HepG2 (cell line): Measurements from ENCODE around the gene JMY. TPM values are rescaled to one million over a fixed set of nuclear protein-coding genes. Genes with fewer than 3 reads are reported as not detected.

Experiments
- ATAC-seq: fragments of 200-7000 bp; cut with Tn5 transposase; 3 replicates; pipeline ENCODE4 v1.9.1; 2020; ENCODE audit warnings: mild to moderate bottlenecking, moderate library complexity
- BruUV-seq: library from RNA; stranded (reverse); fragments of 400-500 nt; replicated peaks from 2 replicates; lab custom pipeline; 2021; lab: Mats Ljungman, UMichigan
- CTCF ChIA-PET: fragments of 300-600 bp; formaldehyde crosslinking; extraction: SDS; loops from one replicate; lab custom pipeline; 2021; ENCODE audit warnings: low total read pairs, inconsistent platforms, low intra/inter-chr PET ratio; lab: Yijun Ruan, JAX
- POLR2A ChIA-PET: fragments of 350-600 bp; sonication (Branson Sonifier 250); formaldehyde crosslinking; loops from one replicate; lab custom pipeline; 2020; ENCODE audit warnings: antibody characterized with exemption, inconsistent platforms; lab: Yijun Ruan, JAX
- DNase-seq: peaks from one replicate; pipeline ENCODE4 v3.0.0-alpha.2; 2015; ENCODE audit warnings: low spot score
- FAIRE-seq: peaks from 3 replicates; lab custom pipeline; 2011; peaks lifted over from hg19 to GRCh38; lab: Jason Lieb, UNC
- H2AFZ ChIP-seq: one replicate; pipeline ENCODE4 v1.6.1; 2011; ENCODE audit warnings: low read length, inconsistent platforms
- H3K27ac ChIP-seq: fragments of 300-600 bp; 3 replicates; pipeline ENCODE4 v1.8.0; 2011; ENCODE audit warnings: mixed run types, mild to moderate bottlenecking, mixed read lengths, low read length, inconsistent platforms; ENCODE audit not compliant: insufficient read depth; ENCODE audit errors: extremely low read length
- H3K27me3 ChIP-seq, 2 experiments: fragments of 200-600 bp in 1 of 2; 2 replicates in 1 of 2; 3 replicates in 1 of 2; pipeline versions ENCODE4 v1.6.0 to v1.8.0; 2011; ENCODE audit warnings: low read length in 2 of 2, mild to moderate bottlenecking in 2 of 2, moderate library complexity in 2 of 2, inconsistent platforms in 1 of 2; ENCODE audit not compliant: insufficient read depth in 2 of 2, control insufficient read depth in 1 of 2
- H3K36me3 ChIP-seq, 2 experiments: fragments of 200-600 bp in 1 of 2; replicated peaks in 1 of 2; 2 replicates in 1 of 2; 3 replicates in 1 of 2; pipeline versions ENCODE4 v1.5.1 to v1.8.0; 2011; ENCODE audit warnings: low read length in 2 of 2, inconsistent platforms in 1 of 2; ENCODE audit not compliant: insufficient read depth in 2 of 2, control insufficient read depth in 1 of 2
- H3K4me1 ChIP-seq: 2 replicates; pipeline ENCODE4 v1.5.1; 2012; ENCODE audit warnings: low read length, inconsistent platforms; ENCODE audit not compliant: insufficient read depth
- H3K4me2 ChIP-seq: 2 replicates; pipeline ENCODE4 v1.6.0; 2011; ENCODE audit warnings: low read depth, low read length, inconsistent platforms
- H3K4me3 ChIP-seq, 3 experiments: fragments of 200-600 bp in 1 of 3; sonication (generic), shearing (Covaris generic) in 1 of 3; replicated peaks in 1 of 3; 2 replicates each; pipeline ENCODE4 v1.5.1; 2011 to 2016; ENCODE audit warnings: low read length in 3 of 3, inconsistent platforms in 2 of 3, low read depth in 2 of 3, mild to moderate bottlenecking in 2 of 3, control low read depth in 1 of 3, mixed read lengths in 1 of 3; ENCODE audit not compliant: insufficient read depth in 1 of 3
- H3K79me2 ChIP-seq: one replicate; pipeline ENCODE4 v1.6.1; 2011; ENCODE audit warnings: low read length, inconsistent platforms; ENCODE audit not compliant: insufficient read depth
- H3K9ac ChIP-seq: 2 replicates; pipeline ENCODE4 v1.6.0; 2011; ENCODE audit warnings: mild to moderate bottlenecking, low read depth, low read length, inconsistent platforms; ENCODE audit not compliant: insufficient read depth
- H3K9me3 ChIP-seq: 2 replicates; pipeline ENCODE4 v1.5.1; 2012; ENCODE audit warnings: mild to moderate bottlenecking, low read length
- H4K20me1 ChIP-seq: 2 replicates; pipeline ENCODE4 v1.6.0; 2011; ENCODE audit warnings: inconsistent platforms, mild to moderate bottlenecking, low read length, moderate library complexity; ENCODE audit not compliant: insufficient read depth
- FOXM1 ChIP-seq: sonication (generic); formaldehyde crosslinking; IDR thresholded peaks from 2 replicates; pipeline ENCODE4 v1.5.0; 2020; ENCODE audit warnings: missing genetic modification reagents
- KAT2B ChIP-seq: fragments of 150-350 bp; IDR thresholded peaks from 2 replicates; pipeline ENCODE4 v1.6.1; 2014; ENCODE audit warnings: low read depth, low read length, borderline replicate concordance
- STAG1 ChIP-seq: sonication (generic); formaldehyde crosslinking; IDR thresholded peaks from 2 replicates; pipeline ENCODE4 v1.4.0; 2020; ENCODE audit warnings: missing genetic modification reagents
- TOE1 ChIP-seq: sonication (generic); formaldehyde crosslinking; IDR thresholded peaks from 2 replicates; pipeline ENCODE4 v1.4.0; 2020; ENCODE audit warnings: mild to moderate bottlenecking, missing genetic modification reagents
- ZEB1 ChIP-seq: IDR thresholded peaks from 2 replicates; pipeline ENCODE4 v1.6.1; 2012; ENCODE audit warnings: mild to moderate bottlenecking, low read depth, inconsistent platforms; ENCODE audit not compliant: insufficient replicate concordance
- ZFP62 ChIP-seq: sonication (generic); formaldehyde crosslinking; IDR thresholded peaks from 2 replicates; pipeline ENCODE4 v1.4.0; 2020; ENCODE audit warnings: missing genetic modification reagents
- ZIK1 ChIP-seq: sonication (generic); formaldehyde crosslinking; IDR thresholded peaks from 2 replicates; pipeline ENCODE4 v1.5.0; 2020; ENCODE audit warnings: mild to moderate bottlenecking, low read depth, missing genetic modification reagents, borderline replicate concordance
- ZNF263 ChIP-seq: sonication (generic); formaldehyde crosslinking; IDR thresholded peaks from 2 replicates; pipeline ENCODE4 v1.4.0; 2020; ENCODE audit warnings: missing genetic modification reagents
- ZNF616 ChIP-seq: sonication (generic); formaldehyde crosslinking; IDR thresholded peaks from 2 replicates; pipeline ENCODE4 v1.5.0; 2020; ENCODE audit warnings: low read depth, mild to moderate bottlenecking, missing genetic modification reagents
- ZNF644 ChIP-seq: IDR thresholded peaks from 2 replicates; pipeline ENCODE4 v1.6.1; 2016; ENCODE audit warnings: low read depth
- WGBS: methylation state at CpG from one replicate; pipeline ENCODE4 v1.1.6; 2017; ENCODE audit warnings: low lambda C conversion rate; 5-methylcytosine and 5-hydroxymethylcytosine counted together
- in situ Hi-C: cut with HindIII; loops from 2 replicates; pipeline ENCODE4 v1.10.0; 2017; ENCODE audit warnings: low pct_unique_long_range_greater_than_20kb; ENCODE audit not compliant: extremely low pct_ligation_motif_present
- intact Hi-C: fragments of 100-400 bp; cut with micrococcal nuclease; formaldehyde crosslinking; loops from one replicate; pipeline ENCODE4 v1.10.0; 2022; ENCODE audit not compliant: unreplicated experiment
- polyA plus RNA-seq, 8 experiments: library from polyadenylated mRNA; depleted of rRNA in 3 of 8; stranded (reverse) in 7 of 8; unstranded in 1 of 8; fragments of >200 nt; fragmentation: Illumina TruSeq in 4 of 8; extraction: Trizol in 4 of 8; gene quantifications; 2 replicates each; pipeline versions ENCODE4 v1.2.1 to v1.2.3, GENCODE V29; 2011 to 2016; ENCODE audit warnings: low read depth in 4 of 8, missing spikeins in 1 of 8, mixed read lengths in 1 of 8; ENCODE audit not compliant: insufficient read depth in 1 of 8
- total RNA-seq, 5 experiments: library from RNA; depleted of rRNA; stranded (reverse); fragments of >200 nt; fragmentation: Illumina TruSeq; extraction: Trizol; gene quantifications; 2 replicates each; pipeline ENCODE4 v1.2.3, GENCODE V29; 2016; ENCODE audit warnings: low read depth in 1 of 5
- TF ChIP-seq, protein P1 (sequence below): sonication (generic); formaldehyde crosslinking; IDR thresholded peaks from 2 replicates; pipeline ENCODE4 v1.8.1; 2022; ENCODE audit warnings: low read depth, mild to moderate bottlenecking, missing genetic modification reagents
- TF ChIP-seq, protein P2 (sequence below): sonication (generic); formaldehyde crosslinking; IDR thresholded peaks from 2 replicates; pipeline ENCODE4 v1.4.0; 2020; ENCODE audit warnings: missing genetic modification reagents

JMY gene
- total and polyA plus RNA-seq, 2 of the 13 experiments (the other 11 are each of a cell fraction or from before 2014, with no cell fraction given): 4.0 to 4.2 TPM

DNA sequence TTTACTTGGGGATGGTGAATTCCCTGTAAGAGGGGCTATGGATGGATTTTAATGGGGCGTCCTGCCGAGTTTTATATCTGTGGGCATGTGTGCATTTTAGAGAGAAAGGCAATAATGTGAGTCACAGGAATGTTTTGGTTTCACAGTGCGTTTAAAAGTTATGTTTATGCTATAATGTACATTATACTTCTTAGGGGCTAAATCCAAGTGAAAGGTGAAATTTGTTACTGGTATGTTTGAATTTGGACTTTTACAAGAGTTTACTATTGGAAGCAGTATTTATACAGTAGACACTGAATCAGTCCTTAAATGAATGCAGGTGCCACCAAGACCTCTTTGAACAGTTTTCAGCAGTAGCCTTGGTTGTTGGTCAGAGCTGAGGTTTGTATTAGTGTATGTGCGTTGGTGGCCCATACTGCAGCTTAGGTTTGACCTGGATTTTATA lies 5.6 kb downstream of the JMY start:
- peaks cover 31% of the 10 kb centered on the region for H3K4me1 ChIP-seq
- no peak for ATAC-seq
- H3K9me3 ChIP-seq: no peaks in the 10 kb centered on the region
- TF ChIP-seq ZIK1 (CRISPR knock-in tag): no peak
- TF ChIP-seq ZFP62 (CRISPR knock-in tag): no peak
- no peak for TF ChIP-seq FOXM1 (CRISPR knock-in tag)
- TF ChIP-seq STAG1 (CRISPR knock-in tag): no peak
- TF ChIP-seq KAT2B: no peak
- TF ChIP-seq, protein P1, sequence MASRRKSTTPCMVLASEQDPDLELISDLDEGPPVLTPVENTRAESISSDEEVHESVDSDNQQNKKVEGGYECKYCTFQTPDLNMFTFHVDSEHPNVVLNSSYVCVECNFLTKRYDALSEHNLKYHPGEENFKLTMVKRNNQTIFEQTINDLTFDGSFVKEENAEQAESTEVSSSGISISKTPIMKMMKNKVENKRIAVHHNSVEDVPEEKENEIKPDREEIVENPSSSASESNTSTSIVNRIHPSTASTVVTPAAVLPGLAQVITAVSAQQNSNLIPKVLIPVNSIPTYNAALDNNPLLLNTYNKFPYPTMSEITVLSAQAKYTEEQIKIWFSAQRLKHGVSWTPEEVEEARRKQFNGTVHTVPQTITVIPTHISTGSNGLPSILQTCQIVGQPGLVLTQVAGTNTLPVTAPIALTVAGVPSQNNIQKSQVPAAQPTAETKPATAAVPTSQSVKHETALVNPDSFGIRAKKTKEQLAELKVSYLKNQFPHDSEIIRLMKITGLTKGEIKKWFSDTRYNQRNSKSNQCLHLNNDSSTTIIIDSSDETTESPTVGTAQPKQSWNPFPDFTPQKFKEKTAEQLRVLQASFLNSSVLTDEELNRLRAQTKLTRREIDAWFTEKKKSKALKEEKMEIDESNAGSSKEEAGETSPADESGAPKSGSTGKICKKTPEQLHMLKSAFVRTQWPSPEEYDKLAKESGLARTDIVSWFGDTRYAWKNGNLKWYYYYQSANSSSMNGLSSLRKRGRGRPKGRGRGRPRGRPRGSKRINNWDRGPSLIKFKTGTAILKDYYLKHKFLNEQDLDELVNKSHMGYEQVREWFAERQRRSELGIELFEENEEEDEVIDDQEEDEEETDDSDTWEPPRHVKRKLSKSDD (CRISPR knock-in tag): no peak
- no peak for TF ChIP-seq TOE1
- no peak for TF ChIP-seq ZEB1
- TF ChIP-seq ZNF263 (CRISPR knock-in tag): no peak
- TF ChIP-seq, protein P2, sequence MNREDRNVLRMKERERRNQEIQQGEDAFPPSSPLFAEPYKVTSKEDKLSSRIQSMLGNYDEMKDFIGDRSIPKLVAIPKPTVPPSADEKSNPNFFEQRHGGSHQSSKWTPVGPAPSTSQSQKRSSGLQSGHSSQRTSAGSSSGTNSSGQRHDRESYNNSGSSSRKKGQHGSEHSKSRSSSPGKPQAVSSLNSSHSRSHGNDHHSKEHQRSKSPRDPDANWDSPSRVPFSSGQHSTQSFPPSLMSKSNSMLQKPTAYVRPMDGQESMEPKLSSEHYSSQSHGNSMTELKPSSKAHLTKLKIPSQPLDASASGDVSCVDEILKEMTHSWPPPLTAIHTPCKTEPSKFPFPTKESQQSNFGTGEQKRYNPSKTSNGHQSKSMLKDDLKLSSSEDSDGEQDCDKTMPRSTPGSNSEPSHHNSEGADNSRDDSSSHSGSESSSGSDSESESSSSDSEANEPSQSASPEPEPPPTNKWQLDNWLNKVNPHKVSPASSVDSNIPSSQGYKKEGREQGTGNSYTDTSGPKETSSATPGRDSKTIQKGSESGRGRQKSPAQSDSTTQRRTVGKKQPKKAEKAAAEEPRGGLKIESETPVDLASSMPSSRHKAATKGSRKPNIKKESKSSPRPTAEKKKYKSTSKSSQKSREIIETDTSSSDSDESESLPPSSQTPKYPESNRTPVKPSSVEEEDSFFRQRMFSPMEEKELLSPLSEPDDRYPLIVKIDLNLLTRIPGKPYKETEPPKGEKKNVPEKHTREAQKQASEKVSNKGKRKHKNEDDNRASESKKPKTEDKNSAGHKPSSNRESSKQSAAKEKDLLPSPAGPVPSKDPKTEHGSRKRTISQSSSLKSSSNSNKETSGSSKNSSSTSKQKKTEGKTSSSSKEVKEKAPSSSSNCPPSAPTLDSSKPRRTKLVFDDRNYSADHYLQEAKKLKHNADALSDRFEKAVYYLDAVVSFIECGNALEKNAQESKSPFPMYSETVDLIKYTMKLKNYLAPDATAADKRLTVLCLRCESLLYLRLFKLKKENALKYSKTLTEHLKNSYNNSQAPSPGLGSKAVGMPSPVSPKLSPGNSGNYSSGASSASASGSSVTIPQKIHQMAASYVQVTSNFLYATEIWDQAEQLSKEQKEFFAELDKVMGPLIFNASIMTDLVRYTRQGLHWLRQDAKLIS: no peak
- no peak for TF ChIP-seq ZNF644
- no peak for TF ChIP-seq ZNF616
- 83% methylated on average over 4 of the region's 4 CpGs for WGBS
- peaks cover 66% of the 10 kb centered on the region for H4K20me1 ChIP-seq
- H3K4me3 ChIP-seq: peak overlapping the region in 1 of 3 experiments; percentile 11; a peak in 1 of 6 replicates
- no peak for FAIRE-seq
- intact Hi-C loops: no loop called here
- ChIA-PET POLR2A (no interaction called here), CTCF (no interaction called here)
- no peaks in the 10 kb centered on the region; a peak in 1 of 5 replicates for H3K27me3 ChIP-seq
- H2AFZ ChIP-seq: no peak overlapping the region
- in situ Hi-C loops: no loop called here
- H3K4me2 ChIP-seq: peak overlapping the region; percentile 45; the same call in 1 of the 2 replicates
- BruUV-seq: no TSS peak
- H3K9ac ChIP-seq: no peak overlapping the region
- no peaks in the 10 kb centered on the region; a peak in 1 of 5 replicates for H3K36me3 ChIP-seq
- H3K27ac ChIP-seq: no peak overlapping the region
- no peak for DNase-seq
- H3K79me2 ChIP-seq: peaks cover 88% of the 10 kb centered on the region
